OCI-LY7 (cell line): ENCODE data around the gene KIF22. TPM values are rescaled to one million over a fixed set of nuclear protein-coding genes. Genes with fewer than 3 reads are reported as not detected.
"Not testable (repeated sequence)": the region's sequence is repeated elsewhere in the genome, so short reads cannot be mapped to it uniquely, and the experiment has no call there.

Experiments used
- BruUV-seq: library from RNA; stranded (reverse); fragments of 400-500 nt; replicated peaks from 2 replicates; lab custom pipeline; 2021; lab: Mats Ljungman, UMichigan
- CTCF ChIA-PET: fragments of 300-600 bp; sonication (Branson Sonifier 250); formaldehyde crosslinking; loops from one replicate; lab custom pipeline; 2022; ENCODE audit warnings: antibody characterized with exemption; ENCODE audit not compliant: unreplicated experiment; lab: Charles Lee
- POLR2A ChIA-PET: fragments of 300-600 bp; sonication (Branson Sonifier 250); formaldehyde crosslinking; loops from one replicate; lab custom pipeline; 2022; ENCODE audit warnings: antibody characterized with exemption; lab: Charles Lee
- DNase-seq: peaks from one replicate; pipeline ENCODE4 v3.0.0-alpha.2; 2015; ENCODE audit warnings: low spot score
- H2AFZ ChIP-seq: fragments of 200-600 bp; sonication (generic), shearing (Covaris generic); 2 replicates; pipeline ENCODE4 v1.6.1; 2014; ENCODE audit warnings: mild to moderate bottlenecking, antibody characterized with exemption, low read length, moderate library complexity
- H3K27ac ChIP-seq: fragments of 200-600 bp; sonication (generic); 2 replicates; pipeline ENCODE4 v1.5.1; 2014; ENCODE audit warnings: mixed run types, low read depth, mild to moderate bottlenecking, moderate library complexity, low read length, inconsistent platforms; ENCODE audit not compliant: poor library complexity, severe bottlenecking
- H3K36me3 ChIP-seq: fragments of 200-600 bp; sonication (generic); 2 replicates; pipeline ENCODE4 v1.6.1; 2014; ENCODE audit warnings: mild to moderate bottlenecking, antibody characterized with exemption, low read length, moderate library complexity, mixed read lengths; ENCODE audit not compliant: insufficient read depth
- H3K4me1 ChIP-seq: fragments of 200-600 bp; sonication (generic); 2 replicates; pipeline ENCODE4 v1.5.1; 2014; ENCODE audit warnings: mild to moderate bottlenecking, low read length; ENCODE audit not compliant: insufficient read depth, poor library complexity, severe bottlenecking
- H3K4me2 ChIP-seq: fragments of 200-600 bp; sonication (generic); 2 replicates; pipeline ENCODE4 v1.6.1; 2014; ENCODE audit warnings: mild to moderate bottlenecking, low read length
- H3K4me3 ChIP-seq: fragments of 200-600 bp; sonication (generic); 2 replicates; pipeline ENCODE4 v1.5.1; 2014; ENCODE audit warnings: mild to moderate bottlenecking, low read depth, low read length; ENCODE audit not compliant: poor library complexity, severe bottlenecking
- H3K79me2 ChIP-seq: fragments of 200-600 bp; sonication (generic); 2 replicates; pipeline ENCODE4 v1.6.1; 2016; ENCODE audit warnings: low read depth, mild to moderate bottlenecking, low read length, moderate library complexity, mixed read lengths; ENCODE audit not compliant: insufficient read depth
- H3K9me2 ChIP-seq: fragments of 200-600 bp; sonication (generic); 2 replicates; pipeline ENCODE4 v1.6.1; 2016; ENCODE audit warnings: mild to moderate bottlenecking, low read length, mixed read lengths; ENCODE audit not compliant: insufficient read depth
- H3K9me3 ChIP-seq: fragments of 200-600 bp; sonication (generic); 2 replicates; pipeline ENCODE4 v1.6.1; 2014; ENCODE audit warnings: mild to moderate bottlenecking, mixed run types, low read length, mixed read lengths
- H4K20me1 ChIP-seq: fragments of 200-600 bp; sonication (generic); 2 replicates; pipeline ENCODE4 v1.6.1; 2014; ENCODE audit warnings: mild to moderate bottlenecking, antibody characterized with exemption, low read length, moderate library complexity, mixed read lengths; ENCODE audit not compliant: insufficient read depth
- CTCF ChIP-seq: fragments of 200-600 bp; sonication (generic); conservative IDR thresholded peaks from 2 replicates; pipeline ENCODE4 v1.5.1; 2014; ENCODE audit warnings: mild to moderate bottlenecking, antibody characterized with exemption, low read length, moderate library complexity, mixed read lengths
- EZH2phosphoT487 ChIP-seq: fragments of 200-600 bp; sonication (generic); IDR thresholded peaks from 2 replicates; pipeline ENCODE4 v1.6.1; 2018; ENCODE audit warnings: low read depth, borderline replicate concordance, mild to moderate bottlenecking, mixed run types, antibody characterized with exemption, low read length, moderate library complexity, mixed read lengths
- intact Hi-C: fragments of 100-400 bp; cut with micrococcal nuclease; formaldehyde crosslinking; loops from one replicate; pipeline ENCODE4 v1.10.0; 2022; ENCODE audit not compliant: unreplicated experiment
- total RNA-seq, 2 experiments: library from RNA; depleted of rRNA in 1 of 2; stranded (reverse); fragments of >200 nt in 1 of 2; shearing (Covaris generic) in 1 of 2; gene quantifications; 2 replicates each; pipeline ENCODE4 v1.2.3, GENCODE V29; 2014 to 2022

KIF22 gene
- total RNA-seq, 2 experiments from 2014 or later, result 232 to 339 TPM

- no peaks in the 10 kb centered on the region for H4K20me1 ChIP-seq
- H2AFZ ChIP-seq, result no peak overlapping the region
- CTCF ChIA-PET, result no interaction called here
- POLR2A ChIA-PET, result interaction anchor here (0.5 kb wide), 1 partner anchor 302 kb away, joined by 4 read pairs; no protein-coding TSS in a partner anchor
- intact Hi-C loops, result no loop called here
- BruUV-seq, result no TSS peak
- DNase-seq, result no peak
- H3K9me3 ChIP-seq, result no peaks in the 10 kb centered on the region
- no peaks in the 10 kb centered on the region for H3K36me3 ChIP-seq
- H3K9me2 ChIP-seq, result no peaks in the 10 kb centered on the region
- H3K4me1 ChIP-seq, result no peaks in the 10 kb centered on the region
- no peak for TF ChIP-seq EZH2phosphoT487
- TF ChIP-seq CTCF, result no peak
- no peak overlapping the region for H3K4me3 ChIP-seq
- no peaks in the 10 kb centered on the region for H3K79me2 ChIP-seq
- H3K4me2 ChIP-seq, result no peak overlapping the region
- H3K27ac ChIP-seq, result no peak overlapping the region
Observed at GRCh38 chr16:29760567-29761279, 29.8 kb upstream of the KIF22 start.

GRCh38 chr16:29761280-29761651 lies 29.3 kb upstream of the KIF22 start:
- H3K36me3 ChIP-seq, intact Hi-C loops, CTCF ChIA-PET, H3K79me2 ChIP-seq, POLR2A ChIA-PET, H2AFZ ChIP-seq, H3K4me2 ChIP-seq, H4K20me1 ChIP-seq, BruUV-seq, H3K4me3 ChIP-seq, H3K9me2 ChIP-seq, H3K27ac ChIP-seq, H3K9me3 ChIP-seq, DNase-seq, H3K4me1 ChIP-seq: not testable (repeated sequence)

- TF ChIP-seq CTCF (no peak), EZH2phosphoT487 (no peak)
- H3K27ac ChIP-seq, result no peak overlapping the region
- no peaks in the 10 kb centered on the region for H3K79me2 ChIP-seq
- no peaks in the 10 kb centered on the region for H3K9me2 ChIP-seq
- no peak overlapping the region for H2AFZ ChIP-seq
- H3K9me3 ChIP-seq, result no peaks in the 10 kb centered on the region
- BruUV-seq, result no TSS peak
- no peaks in the 10 kb centered on the region for H3K36me3 ChIP-seq
- intact Hi-C loops, result no loop called here
- no peaks in the 10 kb centered on the region for H3K4me1 ChIP-seq
- ChIA-PET POLR2A (interaction anchor here (0.7 kb wide), 1 partner anchor 63 kb away, joined by 4 read pairs; no protein-coding TSS in a partner anchor), CTCF (no interaction called here)
- no peak for DNase-seq
- H3K4me3 ChIP-seq, result no peak overlapping the region
- H3K4me2 ChIP-seq, result no peak overlapping the region
- no peaks in the 10 kb centered on the region for H4K20me1 ChIP-seq
Observed at GRCh38 chr16:29761882-29762281, 28.7 kb upstream of the KIF22 start.
